GM18951 (cell line): Measurements from ENCODE around the gene CARMIL3.

Experiments used
- POLR2A ChIP-seq: IDR thresholded peaks from 4 replicates; pipeline ENCODE4 v1.6.1; 2011; ENCODE audit warnings: mild to moderate bottlenecking; ENCODE audit not compliant: insufficient read length, insufficient read depth; ENCODE audit errors: extremely low read depth
- in situ Hi-C: fragments of 300-500 bp; cut with MboI; formaldehyde crosslinking; loops from one replicate; pipeline ENCODE4 v1.12.0; 2022; ENCODE audit warnings: low sequenced_read_pairs, mixed read lengths, inconsistent platforms; ENCODE audit not compliant: unreplicated experiment

Gene CARMIL3

GRCh38 chr14:24063263-24063836 lies 11.5 kb downstream of the CARMIL3 start:
- in situ Hi-C loops: no loop called here
- TF ChIP-seq POLR2A: no peak

- no peak for TF ChIP-seq POLR2A
- in situ Hi-C loops: no loop called here
Observed at GRCh38 chr14:24064091-24064795, 12.4 kb downstream of the CARMIL3 start.

- no peak for TF ChIP-seq POLR2A
Observed at GRCh38 chr14:24064856-24065255, 13.0 kb downstream of the CARMIL3 start.

GRCh38 chr14:24065408-24065807 lies 13.6 kb downstream of the CARMIL3 start:
- no peak for TF ChIP-seq POLR2A
- in situ Hi-C loops: no loop called here

More at GRCh38 chr14:24064856-24065255, 13.0 kb downstream of the CARMIL3 start:
- in situ Hi-C loops: no loop called here

- in situ Hi-C loops: no loop called here
Observed at GRCh38 chr14:24066496-24067132, 14.8 kb downstream of the CARMIL3 start.

GRCh38 chr14:24067133-24068082 lies 15.6 kb downstream of the CARMIL3 start:
- in situ Hi-C loops: no loop called here

More at GRCh38 chr14:24066496-24067132, 14.8 kb downstream of the CARMIL3 start:
- TF ChIP-seq POLR2A: no peak

GRCh38 chr14:24068711-24069410 lies 17.1 kb downstream of the CARMIL3 start:
- TF ChIP-seq POLR2A: no peak
- in situ Hi-C loops: no loop called here

More at GRCh38 chr14:24067133-24068082, 15.6 kb downstream of the CARMIL3 start:
- no peak for TF ChIP-seq POLR2A

- in situ Hi-C loops: no loop called here
- TF ChIP-seq POLR2A: no peak
Observed at GRCh38 chr14:24069411-24069735, 17.6 kb downstream of the CARMIL3 start.

- no peak for TF ChIP-seq POLR2A
- in situ Hi-C loops: no loop called here
Observed at GRCh38 chr14:24070285-24071143, 18.7 kb downstream of the CARMIL3 start.

GRCh38 chr14:24071144-24071697 lies 19.4 kb downstream of the CARMIL3 start, which contains the start of gene CPNE6:
TSS of gene CPNE6 (plus strand) at chr14:24071562. CDS start at chr14:24072937, 1,375 bp downstream.
- TF ChIP-seq POLR2A: no peak

GRCh38 chr14:24071836-24072430 lies 20.1 kb downstream of the CARMIL3 start:
- in situ Hi-C loops: no loop called here

More at GRCh38 chr14:24071144-24071697, 19.4 kb downstream of the CARMIL3 start, which contains the start of gene CPNE6:
- in situ Hi-C loops: no loop called here

More at GRCh38 chr14:24071836-24072430, 20.1 kb downstream of the CARMIL3 start:
- TF ChIP-seq POLR2A: no peak
